Osteocyte (in vitro differentiated cells): ENCODE data around the gene B3GAT1. TPM values are rescaled to one million over a fixed set of nuclear protein-coding genes. Genes with fewer than 3 reads are reported as not detected.

Experiments used
- DNase-seq: peaks from one replicate; pipeline ENCODE4 v3.0.0; 2021; ENCODE audit warnings: mixed read lengths; ENCODE audit not compliant: unreplicated experiment; ENCODE audit errors: extremely low spot score
- H3K27ac Mint-ChIP-seq: one replicate; pipeline ENCODE4 v1.8.0; 2021; ENCODE audit warnings: mild to moderate bottlenecking, mixed read lengths; ENCODE audit not compliant: unreplicated experiment
- H3K27me3 Mint-ChIP-seq: one replicate; pipeline ENCODE4 v1.8.0; 2021; ENCODE audit warnings: mixed read lengths; ENCODE audit not compliant: unreplicated experiment
- H3K36me3 Mint-ChIP-seq: one replicate; pipeline ENCODE4 v1.8.0; 2021; ENCODE audit warnings: mixed read lengths; ENCODE audit not compliant: unreplicated experiment
- H3K4me1 Mint-ChIP-seq: one replicate; pipeline ENCODE4 v1.8.0; 2021; ENCODE audit warnings: mixed read lengths; ENCODE audit not compliant: unreplicated experiment
- H3K4me3 Mint-ChIP-seq: one replicate; pipeline ENCODE4 v1.8.0; 2021; ENCODE audit warnings: mild to moderate bottlenecking, moderate library complexity, mixed read lengths; ENCODE audit not compliant: unreplicated experiment
- H3K9me3 Mint-ChIP-seq: one replicate; pipeline ENCODE4 v1.8.0; 2021; ENCODE audit warnings: mixed read lengths; ENCODE audit not compliant: unreplicated experiment
- CTCF ChIP-seq: fragments of 200-600 bp; sonication (generic); IDR thresholded peaks from 2 replicates; pipeline ENCODE4 v1.5.0; 2021; ENCODE audit warnings: antibody characterized with exemption, mild to moderate bottlenecking, moderate library complexity
- total RNA-seq: library from RNA; stranded (reverse); gene quantifications from 2 replicates; pipeline ENCODE4 v1.2.1, GENCODE V29; 2021

B3GAT1 gene
- total RNA-seq, 1 donor from 2014 or later: 2.4 TPM

GRCh38 chr11:134409552-134410429, 2.3 kb downstream of the B3GAT1 start:
- H3K9me3 Mint-ChIP-seq: no peaks in the 10 kb centered on the region
- peaks cover 41% of the 10 kb centered on the region for H3K27me3 Mint-ChIP-seq
- no peaks in the 10 kb centered on the region for H3K36me3 Mint-ChIP-seq
- H3K27ac Mint-ChIP-seq: no peak overlapping the region
- peaks cover 6% of the 10 kb centered on the region for H3K4me1 Mint-ChIP-seq
- no peak for TF ChIP-seq CTCF
- DNase-seq: no peak
- H3K4me3 Mint-ChIP-seq: no peak overlapping the region

- Mint-ChIP-seq H3K9me3 (no peaks in the 10 kb centered on the region), H3K27ac (no peak overlapping the region), H3K36me3 (no peaks in the 10 kb centered on the region), H3K4me1 (peaks cover 4% of the 10 kb centered on the region), H3K27me3 (peaks cover 22% of the 10 kb centered on the region), H3K4me3 (no peak overlapping the region)
- no peak for TF ChIP-seq CTCF
- no peak for DNase-seq
Measured at GRCh38 chr11:134407923-134408322, 4.1 kb downstream of the B3GAT1 start.

- Mint-ChIP-seq H3K9me3 (no peaks in the 10 kb centered on the region), H3K27me3 (peaks cover 21% of the 10 kb centered on the region), H3K36me3 (no peaks in the 10 kb centered on the region), H3K4me1 (peaks cover 4% of the 10 kb centered on the region), H3K4me3 (no peak overlapping the region), H3K27ac (no peak overlapping the region)
- no peak for DNase-seq
- no peak for TF ChIP-seq CTCF
Measured at GRCh38 chr11:134407321-134407828, 4.7 kb downstream of the B3GAT1 start.

- Mint-ChIP-seq H3K27me3 (peaks cover 21% of the 10 kb centered on the region), H3K36me3 (no peaks in the 10 kb centered on the region), H3K27ac (no peak overlapping the region), H3K9me3 (no peaks in the 10 kb centered on the region), H3K4me3 (no peak overlapping the region), H3K4me1 (peaks cover 4% of the 10 kb centered on the region)
- no peak for DNase-seq
- no peak for TF ChIP-seq CTCF
Measured at GRCh38 chr11:134406264-134407185, 5.5 kb downstream of the B3GAT1 start.
